Adrenal gland (tissue), 5 donors: ENCODE measurements around the gene DLG4.

Experiments
- CTCF ChIP-seq, 6 experiments: fragments of 450-650 bp in 4 of 6; fragments of 200-600 bp in 2 of 6; sonication (generic) in 1 of 6; IDR thresholded peaks; 1 replicate in 5 of 6; 2 replicates in 1 of 6; pipeline versions ENCODE4 v1.5.1 to v1.8.0; 2016 to 2021; ENCODE audit warnings: antibody characterized with exemption in 6 of 6, mild to moderate bottlenecking in 2 of 6, moderate library complexity in 1 of 6
- POLR2A ChIP-seq, 2 donors: fragments of 450-650 bp; IDR thresholded peaks; one replicate each; pipeline ENCODE4 v1.6.1; 2017; ENCODE audit warnings: antibody characterized with exemption in 2 of 2, mild to moderate bottlenecking in 2 of 2, moderate library complexity in 1 of 2
- donor health status: DM: no; HTN: no; CAD: no.

- TF ChIP-seq CTCF (IDR thresholded peaks at IDR 0.05) (no peak), POLR2A (IDR thresholded peaks at IDR 0.05) (peak; percentile 88 to 98)
These were observed at the start of gene DLG4, which contains the start of gene ACADVL for GRCh38 chr17:7219812-7220592.
